Stimulated activated naive CD4-positive, alpha-beta T cell treated with Interleukin-2 at 50 U/mL for 16 hours (primary cell): ENCODE data around the gene IQCN.

Source experiments
- DNase-seq: peaks from one replicate; lab custom pipeline; 2025; lab: John Stamatoyannopoulos, UW

IQCN gene

GRCh38 chr19:18208098-18208951 lies 65.9 kb downstream of the IQCN start:
- DNase-seq: peak; percentile 34
